HepG2 (cell line): ENCODE data around the gene ASCL2. TPM values are rescaled to one million over a fixed set of nuclear protein-coding genes. Genes with fewer than 3 reads are reported as not detected.

Source experiments
- ATRX ChIP-seq: sonication (generic); formaldehyde crosslinking; IDR thresholded peaks from 2 replicates; pipeline ENCODE4 v1.4.0; 2020; ENCODE audit warnings: missing genetic modification reagents, borderline replicate concordance
- CBFB ChIP-seq: sonication (generic); formaldehyde crosslinking; IDR thresholded peaks from 2 replicates; pipeline ENCODE4 v1.4.0; 2020; ENCODE audit warnings: missing genetic modification reagents
- ELF1 ChIP-seq: sonication (generic); formaldehyde crosslinking; IDR thresholded peaks from 2 replicates; pipeline ENCODE4 v1.4.0; 2020; ENCODE audit warnings: missing genetic modification reagents
- ETV5 ChIP-seq: IDR thresholded peaks from 2 replicates; pipeline ENCODE4 v1.6.1; 2018; ENCODE audit warnings: missing biosample characterization, missing genetic modification reagents, inconsistent platforms, borderline replicate concordance
- ISX ChIP-seq: sonication (generic); formaldehyde crosslinking; conservative IDR thresholded peaks from 2 replicates; pipeline ENCODE4 v1.5.0; 2020; ENCODE audit warnings: missing genetic modification reagents
- MTF1 ChIP-seq: sonication (generic); formaldehyde crosslinking; IDR thresholded peaks from 2 replicates; pipeline ENCODE4 v1.5.0; 2020; ENCODE audit warnings: missing genetic modification reagents
- NFYB ChIP-seq: sonication (generic); formaldehyde crosslinking; IDR thresholded peaks from 2 replicates; pipeline ENCODE4 v1.4.0; 2020; ENCODE audit warnings: missing genetic modification reagents
- PAWR ChIP-seq: sonication (generic); formaldehyde crosslinking; IDR thresholded peaks from 2 replicates; pipeline ENCODE4 v1.4.0; 2020; ENCODE audit warnings: missing genetic modification reagents, mild to moderate bottlenecking, borderline replicate concordance
- PCBP2 ChIP-seq: fragments of 200-400 bp; formaldehyde crosslinking; optimal IDR thresholded peaks from 2 replicates; pipeline ENCODE3; 2018; ENCODE audit warnings: low read length, low read depth; ENCODE audit not compliant: poor library complexity, severe bottlenecking
- RNF2 ChIP-seq: fragments of 450-650 bp; conservative IDR thresholded peaks from 2 replicates; pipeline ENCODE4 v1.6.1; 2016; ENCODE audit warnings: low read depth
- RXRB ChIP-seq: IDR thresholded peaks from 2 replicates; pipeline ENCODE4 v1.6.1; 2016; ENCODE audit warnings: borderline replicate concordance, missing genetic modification reagents, missing compliant biosample characterization
- SMAD9 ChIP-seq: sonication (generic); formaldehyde crosslinking; IDR thresholded peaks from 2 replicates; pipeline ENCODE4 v1.5.1; 2020; ENCODE audit warnings: mild to moderate bottlenecking, missing genetic modification reagents
- SMARCC2 ChIP-seq: fragments of 450-650 bp; IDR thresholded peaks from 2 replicates; pipeline ENCODE4 v1.6.1; 2017; ENCODE audit warnings: antibody characterized with exemption, mild to moderate bottlenecking
- SMC3 ChIP-seq: IDR thresholded peaks from 2 replicates; pipeline ENCODE4 v1.6.1; 2011; ENCODE audit warnings: low read length, improper control_type of control experiment
- THYN1 ChIP-seq: sonication (generic); formaldehyde crosslinking; IDR thresholded peaks from 2 replicates; pipeline ENCODE4 v1.8.1; 2023; ENCODE audit warnings: low read depth, mild to moderate bottlenecking, moderate library complexity, missing genetic modification reagents, borderline replicate concordance
- TSC22D2 ChIP-seq: sonication (generic); formaldehyde crosslinking; IDR thresholded peaks from 2 replicates; pipeline ENCODE4 v1.5.1; 2020; ENCODE audit warnings: missing genetic modification reagents, mild to moderate bottlenecking, borderline replicate concordance
- ZBTB8A ChIP-seq: sonication (generic); formaldehyde crosslinking; IDR thresholded peaks from 2 replicates; pipeline ENCODE4 v1.4.0; 2020; ENCODE audit warnings: mild to moderate bottlenecking, low read depth, missing genetic modification reagents, borderline replicate concordance
- ZNF12 ChIP-seq: sonication (generic); formaldehyde crosslinking; IDR thresholded peaks from 2 replicates; pipeline ENCODE4 v1.5.0; 2020; ENCODE audit warnings: missing genetic modification reagents
- ZNF382 ChIP-seq: sonication (generic); formaldehyde crosslinking; IDR thresholded peaks from 2 replicates; pipeline ENCODE4 v1.5.0; 2020; ENCODE audit warnings: missing genetic modification reagents, mild to moderate bottlenecking, borderline replicate concordance
- ZNF510 ChIP-seq: sonication (generic); formaldehyde crosslinking; IDR thresholded peaks from 2 replicates; pipeline ENCODE4 v1.4.0; 2020; ENCODE audit warnings: low read depth, mild to moderate bottlenecking, missing genetic modification reagents
- ZNF567 ChIP-seq: sonication (generic); formaldehyde crosslinking; IDR thresholded peaks from 2 replicates; pipeline ENCODE4 v1.8.1; 2023; ENCODE audit warnings: mild to moderate bottlenecking, missing genetic modification reagents, borderline replicate concordance
- ZNF614 ChIP-seq: IDR thresholded peaks from 2 replicates; pipeline ENCODE4 v1.6.1; 2018; ENCODE audit warnings: missing biosample characterization, missing genetic modification reagents, inconsistent platforms, borderline replicate concordance
- ZSCAN25 ChIP-seq: sonication (generic); formaldehyde crosslinking; IDR thresholded peaks from 2 replicates; pipeline ENCODE4 v1.8.0; 2022; ENCODE audit warnings: mild to moderate bottlenecking, missing genetic modification reagents
- polyA plus RNA-seq, 8 experiments: library from polyadenylated mRNA; depleted of rRNA in 3 of 8; stranded (reverse) in 7 of 8; unstranded in 1 of 8; fragments of >200 nt; fragmentation: Illumina TruSeq in 4 of 8; extraction: Trizol in 4 of 8; gene quantifications; 2 replicates each; pipeline versions ENCODE4 v1.2.1 to v1.2.3, GENCODE V29; 2011 to 2016; ENCODE audit warnings: low read depth in 4 of 8, missing spikeins in 1 of 8, mixed read lengths in 1 of 8; ENCODE audit not compliant: insufficient read depth in 1 of 8
- total RNA-seq, 5 experiments: library from RNA; depleted of rRNA; stranded (reverse); fragments of >200 nt; fragmentation: Illumina TruSeq; extraction: Trizol; gene quantifications; 2 replicates each; pipeline ENCODE4 v1.2.3, GENCODE V29; 2016; ENCODE audit warnings: low read depth in 1 of 5
- TF ChIP-seq, protein P1 (sequence below): sonication (generic); formaldehyde crosslinking; IDR thresholded peaks from 2 replicates; pipeline ENCODE4 v1.8.0; 2022; ENCODE audit warnings: mild to moderate bottlenecking, missing genetic modification reagents, moderate library complexity
- TF ChIP-seq, protein P2 (sequence below): IDR thresholded peaks from 2 replicates; pipeline ENCODE4 v1.6.1; 2016
- TF ChIP-seq, protein P3 (sequence below): sonication (generic); formaldehyde crosslinking; IDR thresholded peaks from 2 replicates; pipeline ENCODE4 v1.5.0; 2020; ENCODE audit warnings: missing genetic modification reagents
- TF ChIP-seq, protein P4 (sequence below): sonication (generic); formaldehyde crosslinking; IDR thresholded peaks from 2 replicates; pipeline ENCODE4 v1.4.0; 2020; ENCODE audit warnings: missing genetic modification reagents; ENCODE audit errors: not compliant biosample characterization
- TF ChIP-seq, protein P5 (sequence below): sonication (generic); formaldehyde crosslinking; IDR thresholded peaks from 2 replicates; pipeline ENCODE4 v1.4.0; 2020; ENCODE audit warnings: mild to moderate bottlenecking, missing genetic modification reagents

Gene ASCL2
- total and polyA plus RNA-seq, 2 of the 13 experiments (the other 11 are each of a cell fraction or from before 2014, with no cell fraction given), result 0.07 TPM; not detected in 1

DNA sequence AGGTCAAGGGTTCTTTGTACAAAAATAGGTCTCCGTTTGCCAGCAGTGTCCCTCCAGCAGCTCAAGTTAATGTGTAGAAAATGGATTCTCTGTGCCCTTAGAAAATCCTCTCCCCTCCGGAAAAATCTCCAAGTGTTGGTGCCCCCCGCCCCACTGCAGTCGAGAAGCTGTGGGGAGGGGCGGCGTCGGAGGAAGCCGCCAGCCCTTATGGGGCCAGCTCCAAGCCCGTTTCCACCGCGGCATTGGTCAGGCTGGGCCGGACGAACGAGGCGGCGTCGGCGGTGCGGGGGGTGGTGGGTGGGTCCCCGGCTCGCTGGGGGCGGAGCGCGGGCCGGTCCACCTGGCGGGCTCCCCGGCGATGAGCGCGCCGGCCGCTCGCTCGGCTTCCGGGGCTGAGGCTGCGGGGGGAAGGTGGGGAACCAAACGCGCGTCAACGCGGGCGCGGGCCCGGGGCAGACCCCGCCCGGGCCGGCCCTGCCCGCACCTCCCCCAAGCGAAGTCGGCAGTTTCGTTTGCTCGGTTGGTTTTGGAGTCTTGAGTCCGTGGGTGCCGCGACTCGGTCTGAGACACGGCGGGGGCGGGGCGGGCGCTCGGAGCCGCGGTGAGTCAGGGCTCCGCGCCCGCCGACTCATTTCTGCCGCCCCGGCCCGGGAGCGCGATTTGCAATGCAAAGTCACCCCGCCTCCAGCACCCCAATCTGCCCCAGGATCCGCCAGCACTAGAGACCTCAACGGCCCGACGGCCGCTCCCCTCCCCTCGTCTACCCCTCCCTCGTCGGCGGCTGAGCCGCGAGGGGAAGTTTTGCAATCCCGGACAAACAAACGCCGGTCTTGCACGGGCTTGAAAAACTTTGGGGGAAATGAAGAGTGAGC lies 1.4 kb downstream of the ASCL2 start (continued):
- TF ChIP-seq ATRX (no peak), ZNF12 (no peak), SMAD9 (peak; percentile 86; the same call in 1 of the 2 replicates), NFYB (CRISPR knock-in tag) (no peak), ZNF510 (CRISPR knock-in tag) (no peak), ZNF567 (no peak), THYN1 (CRISPR knock-in tag) (no peak), ZNF614 (CRISPR knock-in tag) (peak; percentile 65; the same call in 1 of the 2 replicates), PCBP2 (no peak), ELF1 (peak; percentile 48), MTF1 (no peak), ZSCAN25 (CRISPR knock-in tag) (no peak), RNF2 (no peak), ZNF382 (CRISPR knock-in tag) (no peak), SMC3 (no peak), TSC22D2 (CRISPR knock-in tag) (0 out of 2 replicates have a peak, but pooled peaks have one; percentile 66), ZBTB8A (CRISPR knock-in tag) (no peak), PAWR (CRISPR knock-in tag) (no peak), RXRB (CRISPR knock-in tag) (peak; percentile 47; the same call in 1 of the 2 replicates), CBFB (CRISPR knock-in tag) (no peak), SMARCC2 (no peak), ETV5 (CRISPR knock-in tag) (peak; percentile 87), ISX (CRISPR knock-in tag) (no peak)
- TF ChIP-seq, protein P1, sequence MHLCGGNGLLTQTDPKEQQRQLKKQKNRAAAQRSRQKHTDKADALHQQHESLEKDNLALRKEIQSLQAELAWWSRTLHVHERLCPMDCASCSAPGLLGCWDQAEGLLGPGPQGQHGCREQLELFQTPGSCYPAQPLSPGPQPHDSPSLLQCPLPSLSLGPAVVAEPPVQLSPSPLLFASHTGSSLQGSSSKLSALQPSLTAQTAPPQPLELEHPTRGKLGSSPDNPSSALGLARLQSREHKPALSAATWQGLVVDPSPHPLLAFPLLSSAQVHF (CRISPR knock-in tag), result 0 out of 2 replicates have a peak, but pooled peaks have one; percentile 27
- TF ChIP-seq, protein P2, sequence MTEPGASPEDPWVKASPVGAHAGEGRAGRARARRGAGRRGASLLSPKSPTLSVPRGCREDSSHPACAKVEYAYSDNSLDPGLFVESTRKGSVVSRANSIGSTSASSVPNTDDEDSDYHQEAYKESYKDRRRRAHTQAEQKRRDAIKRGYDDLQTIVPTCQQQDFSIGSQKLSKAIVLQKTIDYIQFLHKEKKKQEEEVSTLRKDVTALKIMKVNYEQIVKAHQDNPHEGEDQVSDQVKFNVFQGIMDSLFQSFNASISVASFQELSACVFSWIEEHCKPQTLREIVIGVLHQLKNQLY (CRISPR knock-in tag), result no peak; the same call in 1 of the 2 replicates
- TF ChIP-seq, protein P3, sequence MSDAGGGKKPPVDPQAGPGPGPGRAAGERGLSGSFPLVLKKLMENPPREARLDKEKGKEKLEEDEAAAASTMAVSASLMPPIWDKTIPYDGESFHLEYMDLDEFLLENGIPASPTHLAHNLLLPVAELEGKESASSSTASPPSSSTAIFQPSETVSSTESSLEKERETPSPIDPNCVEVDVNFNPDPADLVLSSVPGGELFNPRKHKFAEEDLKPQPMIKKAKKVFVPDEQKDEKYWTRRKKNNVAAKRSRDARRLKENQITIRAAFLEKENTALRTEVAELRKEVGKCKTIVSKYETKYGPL (CRISPR knock-in tag), result no peak
- TF ChIP-seq, protein P4, sequence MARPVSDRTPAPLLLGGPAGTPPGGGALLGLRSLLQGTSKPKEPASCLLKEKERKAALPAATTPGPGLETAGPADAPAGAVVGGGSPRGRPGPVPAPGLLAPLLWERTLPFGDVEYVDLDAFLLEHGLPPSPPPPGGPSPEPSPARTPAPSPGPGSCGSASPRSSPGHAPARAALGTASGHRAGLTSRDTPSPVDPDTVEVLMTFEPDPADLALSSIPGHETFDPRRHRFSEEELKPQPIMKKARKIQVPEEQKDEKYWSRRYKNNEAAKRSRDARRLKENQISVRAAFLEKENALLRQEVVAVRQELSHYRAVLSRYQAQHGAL (CRISPR knock-in tag), result no peak
- TF ChIP-seq, protein P5, sequence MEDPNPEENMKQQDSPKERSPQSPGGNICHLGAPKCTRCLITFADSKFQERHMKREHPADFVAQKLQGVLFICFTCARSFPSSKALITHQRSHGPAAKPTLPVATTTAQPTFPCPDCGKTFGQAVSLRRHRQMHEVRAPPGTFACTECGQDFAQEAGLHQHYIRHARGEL (CRISPR knock-in tag), result no peak
